Measurements from ENCODE around the gene GOT1.

The GOT1 gene

DNA sequence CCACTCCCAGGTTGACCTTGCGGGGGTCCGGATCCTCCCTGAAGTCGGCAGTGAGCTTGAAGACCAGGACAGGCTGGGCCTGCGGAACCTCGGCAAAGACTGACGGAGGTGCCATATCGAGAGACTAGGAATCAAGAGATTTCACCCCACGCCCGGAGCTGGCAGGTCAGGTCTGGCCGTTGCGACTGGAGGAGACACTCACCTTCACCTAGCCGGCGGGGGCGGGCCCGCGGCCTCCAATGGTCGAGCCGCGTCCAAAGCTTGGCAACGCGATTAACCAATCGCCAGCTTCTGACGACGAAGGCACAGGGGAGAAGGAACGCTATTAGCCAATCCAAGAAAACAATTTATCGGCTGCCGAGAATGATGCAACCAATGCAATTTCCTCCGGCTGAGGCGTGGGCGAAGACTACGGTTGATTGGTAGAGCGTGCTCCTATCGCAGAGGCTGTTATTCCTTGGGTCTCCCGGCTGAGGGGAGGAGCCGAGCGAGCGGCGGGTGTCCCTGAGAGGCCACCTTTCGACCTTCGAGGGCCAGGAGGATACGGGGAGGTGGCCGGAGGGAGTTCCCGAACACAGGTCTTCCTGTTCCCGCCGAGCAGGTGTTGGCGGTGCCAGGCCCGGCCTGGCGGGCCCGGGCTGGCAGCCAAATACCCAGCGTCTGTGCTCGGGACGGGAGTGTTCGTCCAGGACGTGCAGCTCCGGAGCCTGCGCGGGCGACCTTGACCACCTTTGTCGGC is at the start of gene GOT1:
GOT1 (minus strand) TSS at position 174 of the 739 bp plus-strand sequence; CDS start at position 115, 59 bp downstream.
- H3K27ac Mint-ChIP-seq = peak within 1 kb of the TSS; percentile 93
- no peaks in the 10 kb centered on the region for H3K9me3 Mint-ChIP-seq
- peaks cover 25% of the 10 kb centered on the region for H3K4me1 Mint-ChIP-seq
- DNase-seq (ENCODE audit: low spot score in 2 of 2) = peak; percentile 86 to 91
- no peaks in the 10 kb centered on the region for H3K27me3 Mint-ChIP-seq
- peak; percentile 92 for ATAC-seq (ENCODE audit: low read depth)
- H3K36me3 Mint-ChIP-seq = peaks cover under 1% of the 10 kb centered on the region
- peak within 1 kb of the TSS; percentile 98 for H3K4me3 Mint-ChIP-seq

GRCh38 chr10:99470327-99470726 is 39.9 kb upstream of the GOT1 start:
- Mint-ChIP-seq H3K27ac (no peak overlapping the region), H3K9me3 (peaks cover 1% of the 10 kb centered on the region), H3K4me1 (peaks cover 5% of the 10 kb centered on the region), H3K36me3 (no peaks in the 10 kb centered on the region), H3K27me3 (peaks cover 17% of the 10 kb centered on the region), H3K4me3 (no peak overlapping the region)
- ATAC-seq (ENCODE audit: low read depth) = peak; percentile 24
- DNase-seq (ENCODE audit: low spot score in 2 of 2) = no peak

DNA sequence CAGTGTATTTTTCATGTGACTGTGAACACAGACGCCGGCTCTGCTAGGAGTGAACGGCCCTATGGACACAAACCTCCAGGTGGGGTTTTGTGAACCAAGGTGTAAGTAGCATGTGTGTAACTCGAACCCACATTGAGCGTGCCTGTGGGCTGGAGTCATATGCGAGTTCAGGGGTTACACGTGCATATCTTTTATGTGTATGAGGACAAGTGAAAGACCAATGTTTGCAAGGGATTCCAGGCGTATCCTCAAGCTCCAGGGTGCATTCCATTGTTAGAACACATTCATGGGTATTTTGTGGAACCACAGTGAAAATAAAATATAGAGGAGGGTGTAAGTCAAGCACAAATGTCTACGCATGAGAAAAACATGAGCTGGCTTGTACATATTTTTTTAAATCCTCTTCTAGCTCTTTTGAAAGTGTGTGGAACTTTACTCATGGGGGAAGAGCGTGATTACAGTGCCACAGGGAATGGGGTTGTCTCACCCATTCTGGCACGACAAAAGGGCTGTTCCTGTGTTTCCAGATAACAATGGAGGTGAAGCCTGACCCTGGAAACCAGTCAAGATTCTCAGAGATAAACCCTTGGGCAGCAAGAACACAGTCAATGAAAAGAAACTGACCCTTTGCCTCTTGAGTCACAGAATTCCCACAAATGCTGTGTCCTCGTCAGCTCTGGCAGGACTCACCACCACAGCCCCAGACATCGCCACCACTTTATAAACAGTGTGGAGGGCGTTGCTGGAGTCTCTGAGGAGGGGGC is 37.0 kb upstream of the GOT1 start:
- Mint-ChIP-seq H3K9me3 (peaks cover 1% of the 10 kb centered on the region), H3K27me3 (peaks cover 24% of the 10 kb centered on the region), H3K27ac (no peak overlapping the region), H3K36me3 (peaks cover 2% of the 10 kb centered on the region), H3K4me3 (no peak overlapping the region), H3K4me1 (peaks cover 5% of the 10 kb centered on the region)
- DNase-seq (ENCODE audit: low spot score in 2 of 2) = no peak
- ATAC-seq (ENCODE audit: low read depth) = no peak

GRCh38 chr10:99466632-99467223 is 36.3 kb upstream of the GOT1 start:
- Mint-ChIP-seq H3K27me3 (peaks cover 22% of the 10 kb centered on the region), H3K9me3 (peaks cover 1% of the 10 kb centered on the region), H3K4me1 (peaks cover 3% of the 10 kb centered on the region), H3K4me3 (no peak overlapping the region), H3K36me3 (peaks cover 2% of the 10 kb centered on the region), H3K27ac (no peak overlapping the region)
- ATAC-seq (ENCODE audit: low read depth) (no peak), DNase-seq (ENCODE audit: low spot score in 2 of 2) (no peak)

- no peak overlapping the region for H3K4me3 Mint-ChIP-seq
- DNase-seq (ENCODE audit: low spot score in 2 of 2) (no peak), ATAC-seq (ENCODE audit: low read depth) (no peak)
- H3K36me3 Mint-ChIP-seq = peaks cover 2% of the 10 kb centered on the region
- H3K27me3 Mint-ChIP-seq = peaks cover 14% of the 10 kb centered on the region
- H3K4me1 Mint-ChIP-seq = no peaks in the 10 kb centered on the region
- H3K9me3 Mint-ChIP-seq = no peaks in the 10 kb centered on the region
- H3K27ac Mint-ChIP-seq = no peak overlapping the region
Observed at GRCh38 chr10:99461230-99461629, 30.8 kb upstream of the GOT1 start.

DNA sequence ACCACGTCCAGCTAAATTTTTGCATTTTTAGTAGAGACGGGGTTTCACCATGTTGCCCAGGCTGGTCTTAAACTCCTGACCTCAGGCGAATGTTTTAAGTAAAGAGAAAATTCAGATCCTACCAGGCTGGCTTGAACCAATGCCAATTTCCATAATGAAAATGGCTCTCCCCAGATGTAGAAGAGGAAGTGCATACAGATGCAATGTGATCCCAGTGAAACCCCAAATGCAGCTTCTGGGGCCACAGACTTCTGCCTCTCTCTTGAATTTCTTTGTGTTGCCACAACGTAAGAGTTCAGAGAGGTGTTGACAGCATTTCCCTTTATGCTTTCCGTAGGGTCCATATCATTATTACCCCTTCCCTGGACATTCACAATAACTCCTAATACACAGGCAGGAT is 29.6 kb upstream of the GOT1 start:
- Mint-ChIP-seq H3K9me3 (no peaks in the 10 kb centered on the region), H3K4me3 (no peak overlapping the region), H3K27ac (no peak overlapping the region), H3K4me1 (no peaks in the 10 kb centered on the region), H3K36me3 (peaks cover 2% of the 10 kb centered on the region), H3K27me3 (peaks cover 14% of the 10 kb centered on the region)
- no peak for DNase-seq (ENCODE audit: low spot score in 2 of 2)
- ATAC-seq (ENCODE audit: low read depth) = no peak

DNA sequence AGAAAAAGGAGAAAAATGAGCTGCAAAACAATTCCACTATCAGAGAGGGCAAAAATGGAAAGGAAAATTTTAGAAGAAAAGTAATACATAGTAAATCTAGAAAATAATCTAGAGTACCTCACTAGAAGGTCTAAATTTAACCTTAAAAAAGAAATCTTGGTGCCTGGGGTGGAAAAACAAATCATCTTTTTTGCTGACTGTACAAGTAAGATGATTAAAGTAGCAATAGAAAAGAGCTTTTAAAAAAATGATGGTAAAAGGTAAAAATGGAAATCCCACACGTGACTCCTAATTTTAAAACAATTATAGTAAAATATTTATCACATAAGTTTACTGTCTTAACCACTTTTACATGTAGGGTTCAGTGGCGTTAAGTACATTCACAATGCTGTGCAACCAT is 28.8 kb upstream of the GOT1 start:
- H3K27ac Mint-ChIP-seq = no peak overlapping the region
- H3K27me3 Mint-ChIP-seq = peaks cover 11% of the 10 kb centered on the region
- H3K9me3 Mint-ChIP-seq = no peaks in the 10 kb centered on the region
- no peak overlapping the region for H3K4me3 Mint-ChIP-seq
- ATAC-seq (ENCODE audit: low read depth) = no peak
- no peaks in the 10 kb centered on the region for H3K36me3 Mint-ChIP-seq
- no peaks in the 10 kb centered on the region for H3K4me1 Mint-ChIP-seq
- DNase-seq (ENCODE audit: low spot score in 2 of 2) = no peak

DNA sequence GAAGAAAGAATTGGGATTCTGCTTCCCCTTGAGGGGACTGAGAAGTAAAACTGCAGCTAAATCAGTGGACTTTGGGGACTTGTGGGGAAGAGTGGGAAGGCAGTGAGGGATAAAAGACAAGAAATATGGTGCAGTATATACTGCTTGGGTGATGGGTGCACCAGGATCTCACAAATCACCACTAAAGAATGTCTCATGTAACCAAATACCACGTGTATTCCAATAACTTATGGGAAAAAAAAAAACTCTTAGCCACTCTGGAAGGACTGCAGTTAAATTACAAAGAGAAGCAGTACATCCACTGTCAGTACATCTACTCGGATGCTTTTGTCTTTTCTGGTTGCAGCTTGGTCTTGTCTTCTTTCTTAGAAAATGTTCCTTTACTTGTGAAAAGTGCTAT is 27.4 kb upstream of the GOT1 start:
- Mint-ChIP-seq H3K4me3 (no peak overlapping the region), H3K36me3 (no peaks in the 10 kb centered on the region), H3K27me3 (peaks cover 13% of the 10 kb centered on the region), H3K4me1 (no peaks in the 10 kb centered on the region), H3K9me3 (no peaks in the 10 kb centered on the region), H3K27ac (no peak overlapping the region)
- DNase-seq (ENCODE audit: low spot score in 2 of 2) (no peak), ATAC-seq (ENCODE audit: low read depth) (no peak)

- Mint-ChIP-seq H3K9me3 (no peaks in the 10 kb centered on the region), H3K36me3 (no peaks in the 10 kb centered on the region), H3K4me1 (no peaks in the 10 kb centered on the region), H3K27me3 (peaks cover 12% of the 10 kb centered on the region), H3K27ac (no peak overlapping the region), H3K4me3 (no peak overlapping the region)
- DNase-seq (ENCODE audit: low spot score in 2 of 2) (no peak), ATAC-seq (ENCODE audit: low read depth) (no peak)
Observed at GRCh38 chr10:99456931-99457288, 26.5 kb upstream of the GOT1 start.

DNA sequence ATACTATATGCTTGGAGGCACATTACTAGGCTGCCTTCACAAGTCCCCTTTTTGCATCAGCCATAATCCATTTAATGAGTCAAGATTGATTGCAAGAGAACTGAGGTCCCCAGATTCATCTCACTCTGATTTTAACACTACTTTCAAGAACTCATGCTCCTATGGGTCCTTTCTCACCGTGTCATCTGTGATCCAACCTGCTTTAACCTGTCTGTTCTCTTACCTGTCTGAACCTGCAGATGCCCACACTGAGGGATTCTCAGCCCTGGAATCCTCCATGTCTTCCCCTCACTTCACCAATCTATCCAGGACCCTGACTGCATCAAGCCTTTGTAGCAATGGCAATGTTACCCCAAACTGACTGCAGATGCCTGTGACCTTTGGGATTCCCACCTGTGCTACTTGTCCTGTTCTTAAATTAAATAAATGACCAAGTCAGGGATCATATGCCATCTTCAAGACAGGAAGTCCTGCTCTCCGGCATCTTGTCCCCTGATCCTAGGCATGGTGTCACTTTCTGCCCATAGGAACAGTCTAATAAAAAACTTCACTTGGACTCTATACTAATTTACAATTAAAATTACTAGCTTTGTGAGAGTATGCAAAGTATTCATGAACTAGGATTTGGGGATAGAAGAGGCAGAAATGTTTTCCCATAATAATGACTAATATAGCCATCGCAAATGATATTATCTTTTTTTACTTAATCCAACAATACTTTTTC is 25.9 kb upstream of the GOT1 start:
- DNase-seq (ENCODE audit: low spot score in 2 of 2) = no peak
- ATAC-seq (ENCODE audit: low read depth) = no peak
- no peaks in the 10 kb centered on the region for H3K4me1 Mint-ChIP-seq
- H3K27ac Mint-ChIP-seq = no peak overlapping the region
- no peak overlapping the region for H3K4me3 Mint-ChIP-seq
- H3K27me3 Mint-ChIP-seq = peaks cover 14% of the 10 kb centered on the region
- H3K36me3 Mint-ChIP-seq = no peaks in the 10 kb centered on the region
- no peaks in the 10 kb centered on the region for H3K9me3 Mint-ChIP-seq

DNA sequence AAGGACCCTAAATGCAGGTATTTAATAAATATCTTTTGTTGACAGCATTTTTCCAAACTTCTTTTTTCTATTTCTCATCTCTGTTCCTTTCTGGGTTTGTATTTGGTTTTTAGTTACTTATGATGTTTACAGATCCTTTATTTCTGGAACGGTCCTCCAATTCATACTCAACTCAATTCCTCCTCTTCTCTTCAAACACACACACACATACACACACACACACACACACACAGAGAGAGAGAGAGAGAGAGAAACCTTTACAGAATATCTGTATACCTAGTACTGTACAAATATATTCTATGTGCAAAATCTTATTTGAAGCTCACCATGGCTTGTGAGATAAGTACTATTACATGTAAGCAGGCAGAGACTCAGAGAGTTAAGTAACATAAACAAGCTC is 21.6 kb upstream of the GOT1 start:
- Mint-ChIP-seq H3K27ac (no peak overlapping the region), H3K36me3 (no peaks in the 10 kb centered on the region), H3K4me3 (no peak overlapping the region), H3K9me3 (no peaks in the 10 kb centered on the region), H3K4me1 (no peaks in the 10 kb centered on the region), H3K27me3 (peaks cover 17% of the 10 kb centered on the region)
- ATAC-seq (ENCODE audit: low read depth) = no peak
- no peak for DNase-seq (ENCODE audit: low spot score in 2 of 2)

- Mint-ChIP-seq H3K4me3 (no peak overlapping the region), H3K4me1 (no peaks in the 10 kb centered on the region), H3K27me3 (peaks cover 20% of the 10 kb centered on the region), H3K36me3 (no peaks in the 10 kb centered on the region), H3K9me3 (no peaks in the 10 kb centered on the region), H3K27ac (no peak overlapping the region)
- ATAC-seq (ENCODE audit: low read depth) = no peak
- no peak for DNase-seq (ENCODE audit: low spot score in 2 of 2)
Observed at GRCh38 chr10:99451499-99451788, 21.0 kb upstream of the GOT1 start.

DNA sequence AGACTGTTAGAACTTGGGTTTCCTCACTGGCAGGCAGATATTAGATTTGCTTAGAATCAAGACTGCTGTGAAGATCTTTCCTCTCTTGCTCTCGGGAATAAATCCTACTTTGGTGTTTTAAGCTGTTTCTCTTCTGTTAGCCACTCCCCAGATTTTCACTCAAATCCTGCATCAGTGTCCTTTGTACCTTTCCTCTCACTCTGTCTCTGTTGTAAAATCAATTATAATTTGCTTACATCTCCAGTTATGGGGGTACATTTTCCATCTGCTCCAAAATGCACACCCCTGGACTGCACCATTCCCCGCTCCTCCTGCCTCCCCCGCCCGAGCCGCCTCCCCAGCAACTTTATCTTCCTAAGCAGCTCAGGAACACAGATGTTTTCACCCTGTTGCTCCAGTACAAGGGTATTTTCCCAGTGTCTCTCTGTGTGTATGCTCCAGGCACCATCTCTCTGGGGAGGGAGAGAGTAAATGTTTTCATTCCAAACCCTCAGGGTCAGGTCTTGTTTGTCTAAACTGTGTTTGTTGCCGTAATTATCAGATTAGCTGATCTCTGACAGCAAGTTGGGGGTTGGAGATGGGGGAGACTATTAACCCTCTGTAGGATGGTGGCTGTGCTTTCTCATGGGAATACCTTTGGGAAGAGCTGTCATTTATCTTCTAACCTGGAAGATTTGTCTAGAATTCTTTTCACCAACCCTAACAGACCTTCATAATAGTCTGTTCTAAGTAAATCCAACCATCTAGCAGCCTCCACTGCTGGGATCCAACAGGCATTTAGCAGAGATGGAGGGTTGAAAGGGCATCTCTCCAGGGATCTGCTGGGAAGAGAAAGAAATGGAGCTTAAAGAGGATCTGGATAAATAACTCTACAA is 20.4 kb upstream of the GOT1 start:
- Mint-ChIP-seq H3K4me1 (no peaks in the 10 kb centered on the region), H3K27me3 (peaks cover 20% of the 10 kb centered on the region), H3K4me3 (no peak overlapping the region), H3K27ac (no peak overlapping the region), H3K36me3 (no peaks in the 10 kb centered on the region), H3K9me3 (no peaks in the 10 kb centered on the region)
- ATAC-seq (ENCODE audit: low read depth) (no peak), DNase-seq (ENCODE audit: low spot score in 2 of 2) (no peak)

Measured in memory B cell (primary cell).